ENCODE measurements around the gene MACROD2.

The MACROD2 gene

DNA sequence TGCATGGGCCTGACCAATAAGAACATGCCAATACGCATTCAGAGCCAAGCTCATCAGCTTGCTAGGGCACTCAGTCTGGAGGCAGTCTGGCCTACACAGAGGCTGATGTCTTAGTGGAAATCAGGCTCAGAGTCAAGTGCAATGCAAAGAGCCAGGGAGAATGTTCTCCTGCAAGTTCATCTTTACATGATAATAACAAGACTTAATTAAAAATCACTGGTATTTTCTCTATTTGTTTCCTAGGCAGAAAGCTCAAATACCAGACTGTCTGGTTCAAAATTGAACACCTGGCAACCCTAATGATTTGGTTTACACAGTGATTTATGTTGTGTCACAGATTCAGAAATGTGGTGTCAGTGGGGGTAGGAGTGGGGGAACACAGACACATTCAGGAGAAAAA, 1031.4 kb downstream of the MACROD2 start:
- peak; percentile 13 to 50 for DNase-seq

DNA sequence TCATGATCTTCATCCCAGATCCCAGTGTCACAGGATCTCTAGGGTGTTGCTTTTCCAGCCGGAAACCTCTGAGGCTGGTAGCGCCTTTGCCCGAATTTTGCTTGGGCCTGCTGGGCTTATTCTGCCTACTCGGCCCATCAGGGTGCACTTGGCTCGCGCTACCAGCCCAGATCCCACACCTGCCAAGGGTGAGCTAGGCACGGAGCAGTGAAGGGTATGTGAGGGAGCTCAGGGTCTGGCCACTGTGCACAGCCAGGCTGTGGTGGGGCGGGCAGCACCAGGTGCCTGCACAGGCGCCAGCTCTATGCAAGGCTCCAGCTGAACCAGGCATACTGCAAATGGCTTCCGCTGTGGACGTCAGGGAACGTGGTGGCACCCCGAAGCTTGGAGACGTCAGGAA, 1035.5 kb downstream of the MACROD2 start:
- DNase-seq, result no peak

GRCh38 chr20:15031546-15032351, 1036.4 kb downstream of the MACROD2 start:
- DNase-seq, result no peak

GRCh38 chr20:15032352-15032622, 1037.0 kb downstream of the MACROD2 start:
- no peak for DNase-seq

DNA sequence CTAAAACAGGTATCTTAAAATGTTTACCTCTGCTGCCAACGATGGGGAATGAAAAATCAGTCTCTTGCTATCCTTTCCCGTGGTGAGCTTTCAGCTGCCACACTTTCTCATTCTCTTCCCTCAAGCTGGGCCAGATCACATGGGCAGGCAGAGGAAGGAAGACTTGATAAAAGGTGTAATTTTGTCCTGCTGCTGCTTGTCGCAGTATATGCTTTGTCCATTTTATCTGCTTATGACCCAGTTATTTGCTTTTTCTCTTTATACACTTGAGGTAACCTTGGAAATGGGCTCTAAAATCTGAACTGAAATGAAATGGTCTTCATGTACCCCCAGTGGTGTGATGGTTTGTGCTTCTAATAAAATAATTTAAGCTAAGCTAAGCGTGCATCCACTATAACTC, 1038.0 kb downstream of the MACROD2 start:
- DNase-seq, result no peak

DNA sequence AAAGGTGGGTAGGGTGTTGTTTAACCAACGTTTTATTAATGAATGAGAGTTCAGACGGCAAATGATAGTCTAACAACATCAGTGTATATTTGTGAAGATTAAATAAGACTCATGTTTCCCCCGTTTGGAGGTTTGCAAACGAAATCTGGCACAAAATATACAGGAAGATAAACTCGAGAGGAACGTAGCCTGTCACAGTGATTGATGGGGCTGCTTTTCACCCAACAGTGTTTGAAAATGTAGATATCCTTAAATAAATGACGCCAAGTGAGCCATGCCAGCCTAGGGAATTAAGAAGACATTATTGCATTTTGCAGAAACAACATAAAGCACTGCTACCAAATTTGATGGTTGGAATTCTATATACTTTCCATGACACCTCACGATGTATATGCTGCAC, 1038.6 kb downstream of the MACROD2 start:
- peak in 1 of 2 experiments; percentile 10 for DNase-seq

- no peak for DNase-seq
Observed at GRCh38 chr20:15036948-15037347, 1041.6 kb downstream of the MACROD2 start.

- peak; percentile 29 to 30 for DNase-seq
Observed at GRCh38 chr20:15039088-15039752, 1043.9 kb downstream of the MACROD2 start.

- DNase-seq, result no peak
Observed at GRCh38 chr20:15042723-15043122, 1047.4 kb downstream of the MACROD2 start.

GRCh38 chr20:15045246-15045645, 1049.9 kb downstream of the MACROD2 start:
- no peak for DNase-seq

DNA sequence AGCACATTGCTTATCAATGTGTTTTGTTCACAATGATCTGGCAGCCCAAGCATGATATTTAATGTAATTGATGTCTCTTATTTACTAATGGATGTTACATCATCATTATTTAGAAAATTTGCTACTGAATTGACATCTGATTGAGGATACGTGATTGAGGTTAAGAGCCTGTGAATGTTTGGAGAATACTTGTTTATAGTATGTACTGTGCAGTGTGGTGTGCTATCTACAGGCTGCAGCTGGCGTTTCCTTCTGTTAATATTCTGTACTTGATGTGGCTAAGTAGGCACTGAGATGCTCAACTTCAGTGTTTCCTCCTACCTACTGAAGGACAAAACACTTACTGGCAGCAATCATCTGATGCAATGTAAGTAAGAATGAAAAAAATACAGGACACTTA, 1051.7 kb downstream of the MACROD2 start:
- DNase-seq, result no peak

DNA sequence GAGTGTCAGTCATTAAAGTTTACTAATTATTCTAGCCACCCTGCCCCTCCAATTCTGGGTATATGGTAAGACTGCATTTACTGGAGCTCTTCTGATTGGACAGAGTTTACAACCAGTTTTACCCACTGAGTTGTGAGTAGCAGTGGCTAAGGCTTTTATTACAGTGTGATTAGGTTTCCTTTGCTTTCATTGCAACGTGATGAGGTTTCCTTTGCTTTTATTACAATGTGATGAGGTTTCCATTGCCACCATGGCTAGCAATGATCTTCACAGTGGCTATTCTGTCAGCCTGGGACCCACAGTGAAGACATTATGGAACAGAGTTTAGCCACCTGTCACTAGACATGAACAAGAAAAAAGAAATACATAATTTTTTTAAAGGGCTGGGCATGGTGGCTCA, 1052.3 kb downstream of the MACROD2 start:
- DNase-seq, result no peak

- DNase-seq, result no peak
Observed at GRCh38 chr20:15056246-15056645, 1060.9 kb downstream of the MACROD2 start.

DNA sequence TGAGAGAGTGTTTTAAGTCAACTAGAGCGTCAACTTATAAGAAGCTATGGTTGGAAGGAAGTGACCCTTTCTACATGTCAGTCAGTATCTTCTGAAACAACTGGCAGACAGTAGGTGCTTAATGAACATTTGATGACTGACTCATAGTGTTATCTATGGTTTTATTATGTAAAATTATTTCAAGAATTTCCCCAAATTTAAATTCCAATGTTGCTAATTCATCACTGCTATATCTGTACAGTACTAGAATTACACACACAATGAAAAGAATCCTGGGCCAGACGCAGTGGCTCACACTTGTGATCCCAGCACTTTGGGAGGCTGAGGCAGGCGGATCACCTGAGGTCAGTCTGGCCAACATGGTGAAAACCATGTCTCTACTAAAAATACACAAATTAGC, 1063.5 kb downstream of the MACROD2 start:
- no peak for DNase-seq

GRCh38 chr20:15059438-15059837, 1064.1 kb downstream of the MACROD2 start:
- DNase-seq, result no peak

DNA sequence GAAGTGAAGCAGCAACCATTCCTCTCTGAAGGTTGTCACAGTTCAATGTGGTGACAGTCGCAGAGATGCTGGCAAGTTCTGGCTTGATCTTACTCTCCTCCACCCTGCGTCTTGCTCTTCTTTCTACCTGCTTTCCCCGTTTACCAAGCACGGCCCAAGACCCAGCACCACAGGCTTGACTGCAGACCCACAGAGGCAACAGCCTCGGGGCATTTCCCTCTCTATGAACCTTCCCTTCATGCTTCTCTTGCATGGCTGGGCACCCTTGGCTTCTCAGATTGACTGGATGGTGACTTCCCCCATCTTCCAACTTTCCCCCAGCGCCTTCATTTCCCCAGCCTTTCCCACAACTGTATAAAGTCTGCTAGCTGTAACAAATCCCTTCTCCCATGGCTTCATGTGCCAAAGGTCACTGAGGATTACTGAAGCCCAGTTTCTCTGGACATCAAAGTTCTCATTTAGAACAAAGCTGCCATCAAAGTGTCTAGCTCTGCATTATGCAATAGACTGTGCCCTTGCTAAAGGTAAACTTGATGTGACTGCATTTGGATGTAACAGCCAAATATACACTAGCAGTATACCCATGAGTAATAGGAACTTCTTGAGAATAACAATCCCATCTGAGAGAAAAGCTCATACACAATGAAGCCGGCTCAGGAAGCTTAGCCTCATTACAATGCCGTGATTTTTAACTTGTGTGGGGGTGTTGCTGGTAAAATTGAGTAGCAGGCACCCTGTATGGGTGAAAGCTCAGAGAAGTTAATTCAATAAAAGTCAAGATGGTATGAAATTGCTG, 1065.1 kb downstream of the MACROD2 start:
- no peak for DNase-seq

DNA sequence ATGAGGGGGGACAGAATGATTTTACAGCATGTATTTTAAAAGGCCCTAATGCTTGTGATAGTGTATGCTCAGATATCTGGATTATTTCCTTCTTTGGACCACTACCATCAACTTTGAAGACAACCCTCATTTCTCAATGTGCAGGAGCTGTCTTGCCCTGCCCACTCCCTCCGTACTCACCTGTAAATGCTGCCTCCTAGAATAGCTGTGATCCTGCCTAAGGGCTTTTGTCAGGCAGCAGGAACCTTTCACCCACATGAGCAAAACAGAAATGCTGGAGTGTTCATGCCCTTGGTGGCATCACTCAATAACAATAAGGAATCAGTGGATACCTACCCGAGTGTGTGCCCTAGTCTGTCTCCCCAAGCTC, 1065.7 kb downstream of the MACROD2 start:
- DNase-seq, result no peak

- DNase-seq, result no peak
Observed at GRCh38 chr20:15061955-15062354, 1066.6 kb downstream of the MACROD2 start.

DNA sequence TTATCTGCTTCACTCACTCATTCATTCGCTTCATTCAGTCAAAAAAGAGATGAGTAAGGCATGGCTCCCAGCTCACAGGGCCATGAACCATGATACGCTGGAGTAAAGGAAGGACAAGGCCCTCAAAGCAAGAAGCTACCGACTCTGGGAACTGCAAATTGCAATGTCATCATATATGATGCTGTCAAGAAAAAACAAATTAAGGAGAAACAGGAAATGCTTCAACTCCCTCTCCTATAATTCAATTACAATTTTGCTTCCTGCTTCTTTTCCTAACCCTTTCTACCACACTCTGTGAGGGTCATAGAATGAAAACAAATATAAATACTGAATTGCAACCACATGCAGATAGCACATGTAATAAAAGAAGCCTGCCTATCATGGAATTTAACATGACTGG, 1067.8 kb downstream of the MACROD2 start:
- no peak for DNase-seq

DNA sequence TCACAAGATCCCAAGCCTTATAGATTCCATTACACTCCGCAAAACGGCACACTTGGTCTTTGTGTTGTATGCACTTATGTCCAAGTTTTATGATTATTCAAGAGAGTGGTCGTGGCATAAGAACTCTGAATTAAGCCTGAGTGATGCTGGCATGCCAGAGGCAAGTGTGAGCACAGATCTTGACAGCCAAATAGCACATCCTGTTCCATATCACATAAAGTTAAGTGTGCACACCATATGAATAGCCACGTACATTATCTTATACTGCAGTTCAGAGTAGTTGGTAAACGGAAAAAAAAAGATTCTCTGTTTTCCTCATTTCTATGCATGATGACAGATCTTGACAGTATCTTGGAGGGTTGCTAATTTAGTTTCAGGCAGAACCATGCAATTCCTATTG, 1069.4 kb downstream of the MACROD2 start:
- no peak for DNase-seq

GRCh38 chr20:15065794-15066193, 1070.5 kb downstream of the MACROD2 start:
- DNase-seq, result no peak

DNA sequence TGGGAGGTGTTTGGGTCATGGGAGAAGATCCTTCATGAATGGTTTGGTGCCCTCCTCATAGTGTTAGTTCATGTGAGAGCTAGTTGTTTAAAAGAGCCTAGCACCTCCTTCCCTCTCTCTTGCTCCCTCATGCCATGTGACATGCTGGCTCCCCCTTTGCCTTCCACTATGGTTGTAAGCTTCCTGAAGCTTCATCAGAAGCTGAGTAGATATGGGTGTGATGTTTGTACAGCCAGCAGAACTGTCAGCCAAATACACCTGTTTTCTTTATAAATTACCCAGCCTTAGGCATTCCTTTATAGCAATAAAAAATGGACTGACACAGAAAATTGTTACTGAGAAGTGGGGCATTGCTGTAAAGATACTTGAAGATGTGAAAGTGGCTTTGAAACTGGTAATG, 1073.2 kb downstream of the MACROD2 start:
- DNase-seq, result no peak

GRCh38 chr20:15069355-15069754, 1074.0 kb downstream of the MACROD2 start:
- no peak for DNase-seq
